Transverse colon (tissue), 4 donors: ENCODE measurements around the gene SIDT2. TPM values are rescaled to one million over a fixed set of nuclear protein-coding genes. Genes with fewer than 3 reads are reported as not detected.

Source experiments
- DNase-seq: peaks from one replicate; pipeline ENCODE4 v3.0.0-alpha.2; 2019
- H3K27ac ChIP-seq, 4 donors: fragments of 200-600 bp; sonication (generic); 2 replicates each; pipeline ENCODE4 v1.5.1; 2016 to 2018; ENCODE audit warnings: inconsistent platforms in 4 of 4
- H3K27me3 ChIP-seq: fragments of 200-600 bp; sonication (generic); 2 replicates; pipeline ENCODE4 v1.5.1; 2017; ENCODE audit warnings: inconsistent platforms
- H3K36me3 ChIP-seq, 4 donors: fragments of 200-600 bp; sonication (generic); 2 replicates each; pipeline ENCODE4 v1.5.1; 2017 to 2019; ENCODE audit warnings: inconsistent platforms in 4 of 4
- H3K4me1 ChIP-seq, 4 donors: fragments of 200-600 bp; sonication (generic); 2 replicates each; pipeline ENCODE4 v1.5.1; 2017 to 2020; ENCODE audit warnings: inconsistent platforms in 4 of 4
- H3K4me3 ChIP-seq, 4 donors: fragments of 200-600 bp; sonication (generic); 1 replicate in 1 of 4; 2 replicates in 3 of 4; pipeline versions ENCODE4 v1.5.1 to v1.6.1; 2017 to 2019; ENCODE audit warnings: inconsistent platforms in 4 of 4
- H3K9me3 ChIP-seq, 2 donors: fragments of 200-600 bp; sonication (generic); 2 replicates each; pipeline ENCODE4 v1.5.1; 2017 to 2019; ENCODE audit warnings: inconsistent platforms in 2 of 2
- CTCF ChIP-seq, 5 experiments: fragments of 200-600 bp in 3 of 5; fragments of 450-650 bp in 2 of 5; sonication (generic) in 3 of 5; IDR thresholded peaks; 1 replicate in 2 of 5; 2 replicates in 3 of 5; pipeline ENCODE4 v1.5.1; 2016 to 2017; ENCODE audit warnings: antibody characterized with exemption in 5 of 5, inconsistent platforms in 3 of 5, mild to moderate bottlenecking in 2 of 5, moderate library complexity in 1 of 5
- EP300 ChIP-seq: sonication (generic); formaldehyde crosslinking; IDR thresholded peaks from one replicate; pipeline ENCODE4 v1.6.1; 2017; ENCODE audit warnings: antibody characterized with exemption, low read depth
- POLR2A ChIP-seq: fragments of 450-650 bp; IDR thresholded peaks from one replicate; pipeline ENCODE4 v1.6.1; 2016; ENCODE audit warnings: antibody characterized with exemption, mild to moderate bottlenecking, moderate library complexity
- POLR2AphosphoS5 ChIP-seq, 3 donors: sonication (generic); formaldehyde crosslinking; IDR thresholded peaks; one replicate each; pipeline ENCODE4 v1.6.1; 2016; ENCODE audit warnings: antibody characterized with exemption in 3 of 3
- WGBS, 2 donors: methylation state at CpG; one replicate each; pipeline ENCODE4 v1.1.5; 2018; ENCODE audit warnings: low coverage in 1 of 2; 5-methylcytosine and 5-hydroxymethylcytosine counted together
- in situ Hi-C, 4 donors: fragments of 200-750 bp; cut with MboI; loops; one replicate each; pipeline versions ENCODE4 v1.15.0 to v1.15.1; 2017; ENCODE audit warnings: low sequenced_read_pairs in 3 of 4, low pct_ligation_motif_present in 1 of 4, low pct_unique_long_range_greater_than_20kb in 1 of 4
- intact Hi-C: fragments of 100-400 bp; cut with DNase I; formaldehyde crosslinking; loops from one replicate; pipeline ENCODE4 v1.15.1; 2023; ENCODE audit warnings: low total_unique reads
- total RNA-seq, 4 donors: library from RNA; depleted of rRNA; stranded (reverse); fragments of >200 nt; gene quantifications; one replicate each; pipeline ENCODE4 v1.1.0, GENCODE V29; 2016

The SIDT2 gene
- total RNA-seq, 4 donors from 2014 or later = 68.1 to 95.0 (median 78.2) TPM

- in situ Hi-C loops = no loop called here
- Histone ChIP-seq H3K27ac (peak overlapping the region in 3 of 4 donors; percentile 15 to 91 (median 29)), H3K27me3 (no peaks in the 10 kb centered on the region), H3K9me3 (no peaks in the 10 kb centered on the region), H3K4me1 (peaks cover 12 to 28% (median 13%) of the 10 kb centered on the region in 4 donors), H3K4me3 (no peak overlapping the region), H3K36me3 (peaks cover 0 to 62% (median 17%) of the 10 kb centered on the region in 4 donors)
- WGBS, 2 donors = 83% methylated on average over 6 to 7 of the region's 7 CpGs
- intact Hi-C loops = no loop called here
- DNase-seq = no peak
- TF ChIP-seq CTCF (IDR thresholded peaks at IDR 0.05) = no peak
- no peak for TF ChIP-seq EP300
- no peak for TF ChIP-seq POLR2A
- TF ChIP-seq POLR2AphosphoS5 (IDR thresholded peaks at IDR 0.05) = no peak
Measured at GRCh38 chr11:117214404-117215110, 36.0 kb downstream of the SIDT2 start.

- Histone ChIP-seq H3K27me3 (no peaks in the 10 kb centered on the region), H3K9me3 (no peaks in the 10 kb centered on the region), H3K4me3 (no peak overlapping the region), H3K4me1 (peaks cover 38 to 57% (median 41%) of the 10 kb centered on the region in 4 donors), H3K27ac (peak overlapping the region; percentile 83 to 91 (median 86)), H3K36me3 (peaks cover 0 to 69% (median 17%) of the 10 kb centered on the region in 4 donors)
- intact Hi-C loops = no loop called here
- 64 to 80% methylated on average over 6 to 11 of the region's 11 CpGs for WGBS, 2 donors
- TF ChIP-seq POLR2A (no peak), EP300 (peak; percentile 20), POLR2AphosphoS5 (IDR thresholded peaks at IDR 0.05) (peak; percentile 23 to 51 (median 26)), CTCF (IDR thresholded peaks at IDR 0.05) (no peak)
- DNase-seq = no peak
- in situ Hi-C loops = no loop called here
Measured at GRCh38 chr11:117217141-117218084, 38.9 kb downstream of the SIDT2 start.

- peak; percentile 7 for DNase-seq
- Histone ChIP-seq H3K9me3 (no peaks in the 10 kb centered on the region), H3K4me1 (peaks cover 41 to 66% (median 51%) of the 10 kb centered on the region in 4 donors), H3K27ac (peak overlapping the region; percentile 83 to 91 (median 86)), H3K4me3 (no peak overlapping the region), H3K27me3 (no peaks in the 10 kb centered on the region), H3K36me3 (peaks cover 0 to 63% (median 14%) of the 10 kb centered on the region in 4 donors)
- TF ChIP-seq POLR2A = no peak
- peak in 1 of 3 donors; percentile 6 for TF ChIP-seq POLR2AphosphoS5 (IDR thresholded peaks at IDR 0.05)
- in situ Hi-C loops (no loop called here), intact Hi-C loops (no loop called here)
- 52 to 64% methylated on average over 7 to 15 of the region's 15 CpGs for WGBS, 2 donors
Measured at GRCh38 chr11:117218133-117218915, 39.8 kb downstream of the SIDT2 start.

GRCh38 chr11:117219001-117219400 is 40.5 kb downstream of the SIDT2 start:
- no peak for TF ChIP-seq POLR2AphosphoS5 (IDR thresholded peaks at IDR 0.05)
- no peak for TF ChIP-seq POLR2A
- TF ChIP-seq EP300 = no peak
- no peak for TF ChIP-seq CTCF (IDR thresholded peaks at IDR 0.05)

More at GRCh38 chr11:117219001-117219400, 40.5 kb downstream of the SIDT2 start:
- Histone ChIP-seq H3K27me3 (no peaks in the 10 kb centered on the region), H3K4me1 (peaks cover 42 to 72% (median 56%) of the 10 kb centered on the region in 4 donors), H3K27ac (peak overlapping the region; percentile 83 to 91 (median 86)), H3K36me3 (peaks cover 0 to 59% (median 13%) of the 10 kb centered on the region in 4 donors), H3K9me3 (no peaks in the 10 kb centered on the region), H3K4me3 (no peak overlapping the region)
- in situ Hi-C loops = no loop called here
- DNase-seq = no peak
- intact Hi-C loops = no loop called here
- WGBS, 2 donors = 90% methylated on average over 9 of the region's 9 CpGs; no CpG with 5 or more reads in 1 of the 2 donors
